Prostate gland (tissue), 2 donors: Measurements from ENCODE around the gene OSBPL3.

ENCODE experiments used
- CTCF ChIP-seq, 4 experiments: fragments of 200-600 bp in 2 of 4; fragments of 450-650 bp in 2 of 4; sonication (generic) in 2 of 4; IDR thresholded peaks; 1 replicate in 3 of 4; 2 replicates in 1 of 4; pipeline ENCODE4 v1.5.1; 2016 to 2019; ENCODE audit warnings: antibody characterized with exemption in 4 of 4, mild to moderate bottlenecking in 2 of 4, moderate library complexity in 2 of 4
- POLR2A ChIP-seq: fragments of 450-650 bp; IDR thresholded peaks from one replicate; pipeline ENCODE4 v1.6.1; 2016; ENCODE audit warnings: antibody characterized with exemption, mild to moderate bottlenecking

- no peak for TF ChIP-seq CTCF (IDR thresholded peaks at IDR 0.05)
- TF ChIP-seq POLR2A, result no peak
These were observed 83.9 kb downstream of the OSBPL3 start for GRCh38 chr7:24896031-24896501.
